Measurements from ENCODE around the gene SDK1. TPM values are rescaled to one million over a fixed set of nuclear protein-coding genes. Genes with fewer than 3 reads are reported as not detected.

Gene SDK1
- total and polyA plus RNA-seq, 2 experiments from 2014 or later, result 2.1 to 10.0 TPM

- no peak for TF ChIP-seq JUNB (IDR thresholded peaks at IDR 0.05; ENCODE audit: unreplicated experiment)
- TF ChIP-seq, protein P1, sequence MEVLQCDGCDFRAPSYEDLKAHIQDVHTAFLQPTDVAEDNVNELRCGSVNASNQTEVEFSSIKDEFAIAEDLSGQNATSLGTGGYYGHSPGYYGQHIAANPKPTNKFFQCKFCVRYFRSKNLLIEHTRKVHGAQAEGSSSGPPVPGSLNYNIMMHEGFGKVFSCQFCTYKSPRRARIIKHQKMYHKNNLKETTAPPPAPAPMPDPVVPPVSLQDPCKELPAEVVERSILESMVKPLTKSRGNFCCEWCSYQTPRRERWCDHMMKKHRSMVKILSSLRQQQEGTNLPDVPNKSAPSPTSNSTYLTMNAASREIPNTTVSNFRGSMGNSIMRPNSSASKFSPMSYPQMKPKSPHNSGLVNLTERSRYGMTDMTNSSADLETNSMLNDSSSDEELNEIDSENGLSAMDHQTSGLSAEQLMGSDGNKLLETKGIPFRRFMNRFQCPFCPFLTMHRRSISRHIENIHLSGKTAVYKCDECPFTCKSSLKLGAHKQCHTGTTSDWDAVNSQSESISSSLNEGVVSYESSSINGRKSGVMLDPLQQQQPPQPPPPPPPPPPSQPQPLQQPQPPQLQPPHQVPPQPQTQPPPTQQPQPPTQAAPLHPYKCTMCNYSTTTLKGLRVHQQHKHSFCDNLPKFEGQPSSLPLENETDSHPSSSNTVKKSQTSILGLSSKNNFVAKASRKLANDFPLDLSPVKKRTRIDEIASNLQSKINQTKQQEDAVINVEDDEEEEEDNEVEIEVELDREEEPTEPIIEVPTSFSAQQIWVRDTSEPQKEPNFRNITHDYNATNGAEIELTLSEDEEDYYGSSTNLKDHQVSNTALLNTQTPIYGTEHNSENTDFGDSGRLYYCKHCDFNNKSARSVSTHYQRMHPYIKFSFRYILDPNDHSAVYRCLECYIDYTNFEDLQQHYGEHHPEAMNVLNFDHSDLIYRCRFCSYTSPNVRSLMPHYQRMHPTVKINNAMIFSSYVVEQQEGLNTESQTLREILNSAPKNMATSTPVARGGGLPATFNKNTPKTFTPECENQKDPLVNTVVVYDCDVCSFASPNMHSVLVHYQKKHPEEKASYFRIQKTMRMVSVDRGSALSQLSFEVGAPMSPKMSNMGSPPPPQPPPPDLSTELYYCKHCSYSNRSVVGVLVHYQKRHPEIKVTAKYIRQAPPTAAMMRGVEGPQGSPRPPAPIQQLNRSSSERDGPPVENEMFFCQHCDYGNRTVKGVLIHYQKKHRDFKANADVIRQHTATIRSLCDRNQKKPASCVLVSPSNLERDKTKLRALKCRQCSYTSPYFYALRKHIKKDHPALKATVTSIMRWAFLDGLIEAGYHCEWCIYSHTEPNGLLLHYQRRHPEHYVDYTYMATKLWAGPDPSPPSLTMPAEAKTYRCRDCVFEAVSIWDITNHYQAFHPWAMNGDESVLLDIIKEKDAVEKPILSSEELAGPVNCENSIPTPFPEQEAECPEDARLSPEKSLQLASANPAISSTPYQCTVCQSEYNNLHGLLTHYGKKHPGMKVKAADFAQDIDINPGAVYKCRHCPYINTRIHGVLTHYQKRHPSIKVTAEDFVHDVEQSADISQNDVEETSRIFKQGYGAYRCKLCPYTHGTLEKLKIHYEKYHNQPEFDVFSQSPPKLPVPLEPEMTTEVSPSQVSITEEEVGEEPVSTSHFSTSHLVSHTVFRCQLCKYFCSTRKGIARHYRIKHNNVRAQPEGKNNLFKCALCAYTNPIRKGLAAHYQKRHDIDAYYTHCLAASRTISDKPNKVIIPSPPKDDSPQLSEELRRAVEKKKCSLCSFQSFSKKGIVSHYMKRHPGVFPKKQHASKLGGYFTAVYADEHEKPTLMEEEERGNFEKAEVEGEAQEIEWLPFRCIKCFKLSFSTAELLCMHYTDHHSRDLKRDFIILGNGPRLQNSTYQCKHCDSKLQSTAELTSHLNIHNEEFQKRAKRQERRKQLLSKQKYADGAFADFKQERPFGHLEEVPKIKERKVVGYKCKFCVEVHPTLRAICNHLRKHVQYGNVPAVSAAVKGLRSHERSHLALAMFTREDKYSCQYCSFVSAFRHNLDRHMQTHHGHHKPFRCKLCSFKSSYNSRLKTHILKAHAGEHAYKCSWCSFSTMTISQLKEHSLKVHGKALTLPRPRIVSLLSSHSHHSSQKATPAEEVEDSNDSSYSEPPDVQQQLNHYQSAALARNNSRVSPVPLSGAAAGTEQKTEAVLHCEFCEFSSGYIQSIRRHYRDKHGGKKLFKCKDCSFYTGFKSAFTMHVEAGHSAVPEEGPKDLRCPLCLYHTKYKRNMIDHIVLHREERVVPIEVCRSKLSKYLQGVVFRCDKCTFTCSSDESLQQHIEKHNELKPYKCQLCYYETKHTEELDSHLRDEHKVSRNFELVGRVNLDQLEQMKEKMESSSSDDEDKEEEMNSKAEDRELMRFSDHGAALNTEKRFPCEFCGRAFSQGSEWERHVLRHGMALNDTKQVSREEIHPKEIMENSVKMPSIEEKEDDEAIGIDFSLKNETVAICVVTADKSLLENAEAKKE (CRISPR knock-in tag; IDR thresholded peaks at IDR 0.05), result no peak
- TF ChIP-seq EZH2phosphoT487 (IDR thresholded peaks at IDR 0.05; ENCODE audit: unreplicated experiment), result no peak
- no peak for TF ChIP-seq CREB1 (CRISPR knock-in tag; IDR thresholded peaks at IDR 0.05; ENCODE audit: low read depth)
Measured at GRCh38 chr7:4186513-4186780, 885.4 kb downstream of the SDK1 start (continued).

GRCh38 chr7:4188651-4189050 is 887.6 kb downstream of the SDK1 start:
- Mint-ChIP-seq H3K4me3 (no peak overlapping the region), H3K36me3 (ENCODE audit: low read depth) (peaks cover 3% of the 10 kb centered on the region; the same call in 1 of the 3 replicates)
- DNase-seq (ENCODE audit: low spot score), result no peak
- TF ChIP-seq NANOG (IDR thresholded peaks at IDR 0.05; ENCODE audit: borderline replicate concordance) (no peak), EZH2 (IDR thresholded peaks at IDR 0.05; ENCODE audit: low read depth, unreplicated experiment) (no peak), ETS1 (IDR thresholded peaks at IDR 0.05) (no peak), CREB1 (CRISPR knock-in tag; IDR thresholded peaks at IDR 0.05; ENCODE audit: low read depth) (no peak), JUNB (IDR thresholded peaks at IDR 0.05; ENCODE audit: unreplicated experiment) (no peak), EZH2phosphoT487 (IDR thresholded peaks at IDR 0.05; ENCODE audit: unreplicated experiment) (no peak)
- TF ChIP-seq, protein P1 (CRISPR knock-in tag; IDR thresholded peaks at IDR 0.05), result no peak

More at GRCh38 chr7:4188651-4189050, 887.6 kb downstream of the SDK1 start:
- no peak overlapping the region for H3K27ac ChIP-seq (ENCODE audit: low read depth)
- no peak overlapping the region for H2AFZ ChIP-seq
- no peak for ATAC-seq
- H3K4me1 ChIP-seq (ENCODE audit: insufficient read depth), result no peaks in the 10 kb centered on the region
- Mint-ChIP-seq H3K9me3 (0 out of 3 replicates have a peak, but pooled peaks cover 3% of the 10 kb centered on the region), H3K27ac (no peak overlapping the region), H3K27me3 (ENCODE audit: insufficient read depth, low read depth, poor library complexity) (peaks cover 8% of the 10 kb centered on the region), H3K4me1 (peaks cover 7% of the 10 kb centered on the region)
- H3F3A ChIP-seq (replicated peaks; ENCODE audit: low read depth), result no peaks in the 10 kb centered on the region
- H3K4me2 ChIP-seq, result no peak overlapping the region
- no peaks in the 10 kb centered on the region for H3K9me2 ChIP-seq (ENCODE audit: insufficient read depth)
- H4K20me1 ChIP-seq (replicated peaks; ENCODE audit: insufficient read depth), result no peaks in the 10 kb centered on the region
- no peaks in the 10 kb centered on the region; the same call in 1 of the 2 replicates for H3K36me3 ChIP-seq (ENCODE audit: insufficient read depth)
- no peak overlapping the region for H3K4me3 ChIP-seq
- H3K79me2 ChIP-seq (replicated peaks; ENCODE audit: insufficient read depth), result no peaks in the 10 kb centered on the region
- H3K27me3 ChIP-seq (ENCODE audit: insufficient read depth), result no peaks in the 10 kb centered on the region

Data from GM23338 (cell line).